NT2/D1 (cell line): ENCODE measurements around the gene FAM156A.
"Not testable (repeated sequence)": the region's sequence is repeated elsewhere in the genome, so short reads cannot be mapped to it uniquely, and the experiment has no call there.

ENCODE experiments used
- YY1 ChIP-seq: IDR thresholded peaks from 2 replicates; pipeline ENCODE4 v1.6.1; 2011; ENCODE audit not compliant: insufficient read length, insufficient read depth
- ZNF274 ChIP-seq: IDR thresholded peaks from 2 replicates; pipeline ENCODE4 v1.6.1; 2011; ENCODE audit warnings: mild to moderate bottlenecking, low read depth, low read length

DNA sequence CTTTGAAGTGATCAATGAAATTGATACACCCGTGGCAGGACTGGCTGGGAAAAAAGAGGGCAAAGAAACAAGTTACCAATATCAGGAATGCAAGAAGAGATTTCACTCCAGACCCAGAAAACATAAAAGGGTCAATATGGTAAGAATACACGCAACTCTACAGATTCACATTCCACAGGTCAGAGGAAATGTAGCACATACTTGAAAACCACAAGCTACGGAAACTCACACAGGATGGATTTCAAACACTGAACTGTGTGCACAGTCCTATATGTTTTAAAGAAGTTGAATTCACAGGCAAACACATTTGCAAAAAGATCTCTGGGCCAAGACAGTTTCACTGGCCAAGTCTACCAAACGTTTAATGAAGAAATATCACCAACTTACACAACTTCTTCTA lies 9.0 kb downstream of the FAM156A start:
- TF ChIP-seq YY1, ZNF274: not testable (repeated sequence)
